CD8-positive, alpha-beta memory T cell (primary cell): ENCODE measurements around the gene SMARCA4. TPM values are rescaled to one million over a fixed set of nuclear protein-coding genes. Genes with fewer than 3 reads are reported as not detected.

ENCODE experiments used
- CTCF ChIA-PET: fragments of 350-600 bp; sonication (Branson Sonifier 250); formaldehyde crosslinking; loops from one replicate; lab custom pipeline; 2021; ENCODE audit warnings: antibody characterized with exemption; lab: Charles Lee
- POLR2A ChIA-PET: fragments of 350-600 bp; sonication (Branson Sonifier 250); formaldehyde crosslinking; loops from one replicate; lab custom pipeline; 2021; ENCODE audit warnings: antibody characterized with exemption; lab: Charles Lee
- DNase-seq, 5 donors: peaks; one replicate each; pipeline versions ENCODE4 v3.0.0 to v3.0.0-alpha.2; 2020 to 2022; ENCODE audit warnings: mixed read lengths in 1 of 5
- H3K27ac ChIP-seq: one replicate; pipeline ENCODE4 v1.7.0; 2013; ENCODE audit warnings: low read depth, mild to moderate bottlenecking, low read length, moderate library complexity
- H3K27me3 ChIP-seq: 2 replicates; pipeline ENCODE4 v1.7.0; 2013; ENCODE audit warnings: low read length, mild to moderate bottlenecking; ENCODE audit not compliant: insufficient read depth, poor library complexity, severe bottlenecking
- H3K36me3 ChIP-seq: 2 replicates; pipeline ENCODE4 v1.7.0; 2013; ENCODE audit warnings: mild to moderate bottlenecking, low read length, moderate library complexity; ENCODE audit not compliant: insufficient read depth
- H3K4me1 ChIP-seq: 2 replicates; pipeline ENCODE4 v1.7.0; 2013; ENCODE audit warnings: mild to moderate bottlenecking, low read length, moderate library complexity; ENCODE audit not compliant: insufficient read depth
- H3K4me3 ChIP-seq: 2 replicates; pipeline ENCODE4 v1.7.0; 2013; ENCODE audit warnings: mild to moderate bottlenecking, low read length
- H3K9me3 ChIP-seq: 2 replicates; pipeline ENCODE4 v1.7.0; 2013; ENCODE audit warnings: mild to moderate bottlenecking, low read length
- H3K27ac Mint-ChIP-seq, 8 donors: one replicate each; pipeline ENCODE4 v1.8.0; 2020 to 2021; ENCODE audit warnings: mixed read lengths in 8 of 8, mild to moderate bottlenecking in 6 of 8, inconsistent platforms in 3 of 8, moderate library complexity in 3 of 8
- H3K27me3 Mint-ChIP-seq, 2 donors: one replicate each; pipeline ENCODE4 v1.8.0; 2020 to 2021; ENCODE audit warnings: mixed read lengths in 2 of 2, mild to moderate bottlenecking in 1 of 2, moderate library complexity in 1 of 2
- H3K36me3 Mint-ChIP-seq, 3 donors: one replicate each; pipeline ENCODE4 v1.8.0; 2020 to 2021; ENCODE audit warnings: mixed read lengths in 3 of 3, inconsistent platforms in 1 of 3, mild to moderate bottlenecking in 1 of 3
- H3K4me1 Mint-ChIP-seq, 3 donors: one replicate each; pipeline ENCODE4 v1.8.0; 2020 to 2021; ENCODE audit warnings: mixed read lengths in 3 of 3, inconsistent platforms in 1 of 3, mild to moderate bottlenecking in 1 of 3
- H3K4me3 Mint-ChIP-seq, 7 donors: one replicate each; pipeline ENCODE4 v1.8.0; 2020 to 2021; ENCODE audit warnings: mixed read lengths in 7 of 7, mild to moderate bottlenecking in 6 of 7, moderate library complexity in 4 of 7, inconsistent platforms in 2 of 7
- H3K9me3 Mint-ChIP-seq, 5 donors: one replicate each; pipeline ENCODE4 v1.8.0; 2020 to 2022; ENCODE audit warnings: mixed read lengths in 5 of 5, mild to moderate bottlenecking in 3 of 5, moderate library complexity in 2 of 5, inconsistent platforms in 1 of 5
- polyA plus RNA-seq: library from polyadenylated mRNA; unstranded; fragments of 300-500 nt; fragmentation: Illumina TruSeq; gene quantifications from one replicate; pipeline ENCODE4 v1.2.3, GENCODE V29; 2021
- total RNA-seq, 2 experiments: library from RNA; stranded (reverse); gene quantifications; one replicate each; pipeline ENCODE4 v1.2.3, GENCODE V29; 2021

The SMARCA4 gene
- 100 to 1,000 TPM; 116 to 123 TPM for total RNA-seq
- 38.7 TPM for polyA plus RNA-seq

DNA sequence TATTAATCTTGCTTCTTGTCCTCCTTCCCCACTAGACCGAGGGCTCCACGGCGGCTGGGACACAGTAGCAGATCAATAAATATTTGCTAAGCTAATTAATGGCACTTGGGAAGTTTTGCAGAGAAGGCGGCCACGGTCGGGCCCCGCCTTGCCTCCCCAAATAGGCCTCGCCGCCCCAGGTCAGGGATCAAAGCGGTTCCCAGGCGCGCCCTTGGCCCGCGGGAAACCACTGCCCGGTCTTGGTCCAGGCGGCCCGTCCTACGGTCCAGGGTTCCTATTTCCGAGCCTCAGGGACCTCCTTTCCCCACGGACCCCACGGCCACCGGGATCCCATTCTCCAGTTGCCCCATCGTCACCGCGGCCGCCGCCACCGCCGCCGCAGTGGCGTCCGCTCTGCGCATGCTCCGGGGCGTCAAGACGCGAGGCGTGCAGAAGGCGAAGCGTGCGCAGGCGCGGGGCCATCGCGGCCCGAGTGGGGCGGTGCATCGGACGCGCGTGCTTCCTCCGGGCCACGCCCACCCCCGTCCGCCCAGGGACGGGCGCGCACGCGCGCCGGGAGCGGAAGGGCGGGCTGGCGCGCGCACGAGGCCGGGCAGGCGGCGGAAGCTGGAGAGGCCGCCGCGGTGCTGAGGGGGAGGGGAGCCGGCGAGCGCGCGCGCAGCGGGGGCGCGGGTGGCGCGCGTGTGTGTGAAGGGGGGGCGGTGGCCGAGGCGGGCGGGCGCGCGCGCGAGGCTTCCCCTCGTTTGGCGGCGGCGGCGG, at the start of gene SMARCA4:
SMARCA4 (plus strand) TSS at position 717 of the 759 bp plus-strand sequence. CDS start 23,122 bp downstream, outside the sequence.
- ChIA-PET CTCF (no interaction called here), POLR2A (interaction anchor here (0.6 to 1.1 kb wide), 3 partner anchors 35 to 195 kb away, joined by 3 read pairs; partner anchors contain the start of genes LDLR and SPC24)
- peak within 1 kb of the TSS; percentile 88 to 95 (median 90) for H3K4me3 Mint-ChIP-seq
- Histone ChIP-seq H3K4me3 (peak within 1 kb of the TSS; percentile 85), H3K27me3 (no peaks in the 10 kb centered on the region), H3K36me3 (no peaks in the 10 kb centered on the region), H3K27ac (peak within 1 kb of the TSS; percentile 79), H3K4me1 (peaks cover 32% of the 10 kb centered on the region), H3K9me3 (no peaks in the 10 kb centered on the region)
- peaks cover 0 to 5% (median 0%) of the 10 kb centered on the region in 3 donors for H3K36me3 Mint-ChIP-seq
- no peaks in the 10 kb centered on the region for H3K9me3 Mint-ChIP-seq
- DNase-seq, result peak; percentile 97 to 99 (median 99)
- H3K27me3 Mint-ChIP-seq, result no peaks in the 10 kb centered on the region
- H3K27ac Mint-ChIP-seq, result peak within 1 kb of the TSS; percentile 90 to 99 (median 94)
- H3K4me1 Mint-ChIP-seq, result peaks cover 30 to 48% (median 41%) of the 10 kb centered on the region in 3 donors

DNA sequence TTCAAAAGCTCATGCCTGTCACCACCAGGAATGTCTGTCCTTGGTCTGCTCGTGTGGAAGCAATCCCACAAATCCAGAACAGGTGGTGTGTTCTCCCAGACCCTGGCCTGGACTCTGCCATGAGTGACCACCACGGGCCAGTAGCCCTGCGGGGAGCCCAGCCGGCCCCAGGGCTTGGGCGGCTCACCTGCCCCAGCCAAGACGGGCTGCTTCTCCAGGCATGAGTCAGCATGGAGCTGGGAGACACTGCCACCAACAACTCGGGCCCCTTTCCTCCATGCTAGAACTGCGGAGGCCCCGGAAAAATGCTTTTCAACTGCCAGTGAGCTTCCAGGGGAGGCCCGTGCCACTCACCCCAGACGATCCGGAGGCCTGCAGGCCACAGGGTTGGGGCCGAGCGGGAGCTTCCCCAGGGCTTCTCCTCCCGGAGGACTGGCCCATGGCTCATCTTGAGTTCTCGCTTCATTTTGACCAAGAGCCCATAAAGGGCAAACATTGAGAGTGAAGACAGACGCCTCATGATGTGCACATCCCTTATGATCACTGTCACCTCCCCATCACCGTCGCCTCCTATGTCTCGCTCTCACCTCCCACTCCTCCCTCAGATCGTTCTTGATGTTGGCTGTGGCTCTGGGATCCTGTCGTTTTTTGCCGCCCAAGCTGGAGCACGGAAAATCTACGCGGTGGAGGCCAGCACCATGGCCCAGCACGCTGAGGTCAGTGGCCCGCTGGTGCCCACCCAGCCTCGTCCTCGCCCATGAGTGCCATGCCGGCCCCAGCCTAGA, 49.1 kb upstream of the SMARCA4 start:
- H3K36me3 ChIP-seq, result peaks cover 5% of the 10 kb centered on the region
- no peaks in the 10 kb centered on the region for H3K4me1 ChIP-seq
- Mint-ChIP-seq H3K36me3 (peaks cover 0 to 68% (median 2%) of the 10 kb centered on the region in 3 donors), H3K27ac (no peak overlapping the region), H3K4me1 (no peaks in the 10 kb centered on the region), H3K4me3 (no peak overlapping the region), H3K27me3 (no peaks in the 10 kb centered on the region), H3K9me3 (no peaks in the 10 kb centered on the region)
- H3K27ac ChIP-seq, result no peak overlapping the region
- H3K4me3 ChIP-seq, result no peak overlapping the region
- CTCF ChIA-PET, result no interaction called here
- no peak for DNase-seq
- H3K9me3 ChIP-seq, result no peaks in the 10 kb centered on the region
- no peaks in the 10 kb centered on the region for H3K27me3 ChIP-seq
- POLR2A ChIA-PET, result interaction anchor here (1.0 kb wide), 1 partner anchor 50 kb away, joined by 3 read pairs; no protein-coding TSS in a partner anchor

DNA sequence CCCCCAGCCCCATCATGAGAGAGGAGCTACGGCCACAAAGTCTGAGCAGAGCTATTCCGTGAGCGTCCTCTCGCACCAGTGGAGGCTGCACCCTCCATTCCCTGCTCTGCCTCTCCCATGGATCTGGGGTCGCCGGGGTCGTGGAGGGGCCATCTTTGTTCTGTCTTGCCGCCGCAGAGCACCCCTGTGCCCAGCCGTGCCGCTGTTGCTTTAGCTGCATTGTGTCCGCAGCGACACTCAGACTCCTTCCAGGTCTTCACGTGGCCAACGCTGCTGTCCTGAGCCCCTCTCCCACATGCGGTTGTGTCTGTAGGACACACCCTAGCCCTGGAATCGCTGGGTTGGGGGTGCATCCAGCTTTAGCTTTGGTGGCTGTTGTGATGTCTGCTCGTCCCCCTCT, 48.2 kb upstream of the SMARCA4 start:
- H3K9me3 ChIP-seq, result no peaks in the 10 kb centered on the region
- no peak overlapping the region for H3K27ac ChIP-seq
- no peaks in the 10 kb centered on the region for H3K4me1 ChIP-seq
- peak overlapping the region in 1 of 8 donors; percentile 41 for H3K27ac Mint-ChIP-seq
- no peaks in the 10 kb centered on the region for H3K27me3 ChIP-seq
- peaks cover 0 to 68% (median 2%) of the 10 kb centered on the region in 3 donors for H3K36me3 Mint-ChIP-seq
- POLR2A ChIA-PET, result interaction anchor here (1.0 kb wide), 1 partner anchor 49 kb away, joined by 3 read pairs; no protein-coding TSS in a partner anchor
- no peaks in the 10 kb centered on the region for H3K4me1 Mint-ChIP-seq
- CTCF ChIA-PET, result interaction anchor here (1.0 kb wide), 1 partner anchor 48 kb away, joined by 3 read pairs; no protein-coding TSS in a partner anchor
- H3K27me3 Mint-ChIP-seq, result no peaks in the 10 kb centered on the region
- no peak overlapping the region for H3K4me3 ChIP-seq
- H3K36me3 ChIP-seq, result peaks cover 5% of the 10 kb centered on the region
- no peak overlapping the region for H3K4me3 Mint-ChIP-seq
- H3K9me3 Mint-ChIP-seq, result no peaks in the 10 kb centered on the region
- no peak for DNase-seq

DNA sequence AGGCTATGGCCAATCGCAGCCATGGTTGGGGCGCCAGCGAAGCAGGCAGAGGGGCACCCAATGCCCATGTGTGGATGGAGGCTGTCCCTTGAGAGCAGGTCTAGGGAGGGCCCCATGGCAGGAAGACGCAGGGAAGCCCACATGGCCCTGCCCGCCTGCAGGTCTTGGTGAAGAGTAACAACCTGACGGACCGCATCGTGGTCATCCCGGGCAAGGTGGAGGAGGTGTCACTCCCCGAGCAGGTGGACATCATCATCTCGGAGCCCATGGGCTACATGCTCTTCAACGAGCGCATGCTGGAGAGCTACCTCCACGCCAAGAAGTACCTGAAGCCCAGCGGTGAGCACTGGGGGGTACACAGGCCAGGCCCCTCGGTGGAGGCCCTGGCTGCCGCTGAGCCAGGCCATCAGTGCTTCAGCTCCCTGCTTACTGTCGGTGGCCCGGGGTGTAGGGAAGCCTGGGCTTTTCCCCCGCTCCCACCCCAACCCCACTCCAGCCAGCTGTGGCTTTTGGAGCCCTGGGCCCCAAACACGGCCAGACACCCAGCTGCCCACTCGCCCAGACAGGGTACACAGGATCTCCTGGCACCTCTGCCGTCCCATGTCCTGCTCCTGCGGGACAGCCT, 47.0 kb upstream of the SMARCA4 start:
- no peak overlapping the region for H3K4me3 ChIP-seq
- no peaks in the 10 kb centered on the region for H3K27me3 Mint-ChIP-seq
- H3K27me3 ChIP-seq, result no peaks in the 10 kb centered on the region
- CTCF ChIA-PET, result interaction anchor here (1.0 to 1.6 kb wide), 2 partner anchors 22 to 49 kb away, joined by 3 to 4 read pairs; no protein-coding TSS in a partner anchor
- peaks cover 3% of the 10 kb centered on the region for H3K36me3 ChIP-seq
- no peak overlapping the region for H3K27ac Mint-ChIP-seq
- no peak overlapping the region for H3K4me3 Mint-ChIP-seq
- no peaks in the 10 kb centered on the region for H3K4me1 Mint-ChIP-seq
- no peaks in the 10 kb centered on the region for H3K4me1 ChIP-seq
- no peaks in the 10 kb centered on the region for H3K9me3 ChIP-seq
- H3K27ac ChIP-seq, result no peak overlapping the region
- H3K36me3 Mint-ChIP-seq, result peaks cover 0 to 62% (median 0%) of the 10 kb centered on the region in 3 donors
- DNase-seq, result no peak
- POLR2A ChIA-PET, result interaction anchor here (0.7 kb wide), 1 partner anchor 21 kb away, joined by 3 read pairs; no protein-coding TSS in a partner anchor
- no peaks in the 10 kb centered on the region for H3K9me3 Mint-ChIP-seq

DNA sequence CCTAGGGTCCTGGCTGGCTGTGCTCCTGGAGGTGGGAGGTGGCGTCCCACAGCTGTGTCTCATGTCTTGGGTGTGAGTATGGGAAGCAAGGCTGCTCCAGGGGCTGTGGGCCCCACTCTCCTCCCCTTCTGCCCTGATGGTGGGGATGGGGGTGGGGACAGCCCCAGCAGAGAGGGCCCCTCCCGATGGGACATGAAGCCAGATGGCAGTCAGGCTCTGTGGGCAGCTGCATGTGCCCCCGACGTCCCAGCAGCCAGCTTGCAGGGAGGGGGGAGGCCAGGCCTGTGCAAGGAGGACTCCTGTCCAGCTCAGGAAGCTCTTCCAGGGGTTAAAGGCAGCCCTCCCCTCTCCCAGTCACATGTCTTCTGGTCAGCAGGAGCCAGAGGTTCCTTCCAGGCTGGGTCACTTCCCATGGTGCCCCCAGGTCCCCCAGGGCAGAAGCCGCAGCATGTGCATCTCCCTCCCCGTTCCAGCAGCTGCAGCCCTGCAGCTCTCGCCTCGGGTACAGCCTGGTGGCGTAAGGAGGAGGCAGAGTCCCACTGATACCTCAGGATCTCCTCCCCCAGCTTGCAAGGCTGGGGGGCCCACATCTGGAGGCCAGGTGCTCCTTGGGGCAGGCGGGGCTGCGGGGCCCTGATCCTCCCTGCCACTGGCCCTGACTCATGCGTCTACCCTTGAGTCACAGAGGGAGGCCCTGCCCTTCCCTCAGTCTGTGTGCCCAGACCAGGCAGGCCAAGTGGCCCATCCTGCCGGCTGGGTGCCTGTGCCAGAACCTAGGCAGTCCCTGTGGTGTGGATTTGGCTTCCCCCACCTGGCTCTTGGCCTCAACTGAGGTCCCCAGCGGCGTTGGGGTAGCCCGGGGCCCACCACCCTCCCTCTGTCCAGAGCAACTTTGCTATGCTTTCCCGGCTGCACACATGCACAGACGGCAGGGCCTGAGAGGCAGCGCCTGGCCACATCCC, 45.4 kb upstream of the SMARCA4 start:
- Mint-ChIP-seq H3K9me3 (no peaks in the 10 kb centered on the region), H3K27me3 (no peaks in the 10 kb centered on the region), H3K27ac (no peak overlapping the region), H3K4me1 (no peaks in the 10 kb centered on the region), H3K36me3 (peaks cover 0 to 63% (median 4%) of the 10 kb centered on the region in 3 donors), H3K4me3 (no peak overlapping the region)
- ChIA-PET POLR2A (no interaction called here), CTCF (interaction anchor here (1.6 kb wide), 1 partner anchor 21 kb away, joined by 4 read pairs; no protein-coding TSS in a partner anchor)
- Histone ChIP-seq H3K27ac (no peak overlapping the region), H3K36me3 (no peaks in the 10 kb centered on the region), H3K4me1 (no peaks in the 10 kb centered on the region), H3K4me3 (no peak overlapping the region), H3K27me3 (no peaks in the 10 kb centered on the region), H3K9me3 (no peaks in the 10 kb centered on the region)
- DNase-seq, result peak in 1 of 5 donors; percentile 43

DNA sequence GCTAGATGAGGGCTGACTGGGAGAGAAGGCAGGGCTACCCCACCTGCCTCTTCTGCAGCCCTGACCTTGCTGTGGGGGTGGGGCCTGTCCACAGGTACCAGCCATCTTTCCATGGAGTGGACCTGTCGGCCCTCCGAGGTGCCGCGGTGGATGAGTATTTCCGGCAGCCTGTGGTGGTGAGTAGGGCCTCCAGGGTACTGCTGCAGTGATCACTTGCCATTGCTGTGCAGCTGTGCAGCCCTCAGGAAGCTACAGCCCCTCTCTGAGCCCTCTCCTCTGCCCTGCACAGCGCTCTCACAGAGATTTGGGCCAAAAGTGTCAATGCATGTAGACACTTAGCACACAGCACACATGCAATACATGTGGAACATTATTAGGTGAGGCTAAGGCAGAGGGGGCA, 44.2 kb upstream of the SMARCA4 start:
- Mint-ChIP-seq H3K9me3 (no peaks in the 10 kb centered on the region), H3K27ac (no peak overlapping the region), H3K4me1 (no peaks in the 10 kb centered on the region), H3K36me3 (peaks cover 0 to 68% (median 4%) of the 10 kb centered on the region in 3 donors), H3K27me3 (no peaks in the 10 kb centered on the region), H3K4me3 (no peak overlapping the region)
- DNase-seq, result peak in 1 of 5 donors; percentile 30
- H3K27ac ChIP-seq, result no peak overlapping the region
- POLR2A ChIA-PET, result no interaction called here
- CTCF ChIA-PET, result interaction anchor here (1.8 kb wide), 1 partner anchor 25 kb away, joined by 8 read pairs; no protein-coding TSS in a partner anchor
- no peaks in the 10 kb centered on the region for H3K9me3 ChIP-seq
- no peak overlapping the region for H3K4me3 ChIP-seq
- no peaks in the 10 kb centered on the region for H3K27me3 ChIP-seq
- H3K36me3 ChIP-seq, result no peaks in the 10 kb centered on the region
- H3K4me1 ChIP-seq, result no peaks in the 10 kb centered on the region

DNA sequence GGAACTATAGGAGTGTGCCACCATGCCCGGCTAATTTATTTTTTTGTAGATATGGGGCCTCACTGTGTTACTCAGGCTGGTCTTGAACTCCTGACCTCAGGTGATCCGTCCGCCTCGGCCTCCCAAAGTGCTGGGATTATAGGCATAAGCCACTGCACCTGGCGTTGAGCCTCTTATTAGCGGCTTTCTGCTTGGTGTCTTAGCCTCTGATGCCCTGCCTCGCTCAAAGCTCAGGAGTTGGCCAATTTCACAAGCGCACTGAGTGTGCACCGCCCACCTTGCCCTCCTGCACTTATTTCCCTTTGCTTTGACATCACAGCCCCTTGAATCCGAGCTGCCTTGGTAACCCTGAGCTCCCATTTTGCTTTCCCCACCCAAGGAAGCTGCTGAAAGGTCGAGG, 42.5 kb upstream of the SMARCA4 start:
- Histone ChIP-seq H3K9me3 (no peaks in the 10 kb centered on the region), H3K27ac (no peak overlapping the region), H3K4me1 (no peaks in the 10 kb centered on the region), H3K27me3 (no peaks in the 10 kb centered on the region), H3K4me3 (no peak overlapping the region), H3K36me3 (no peaks in the 10 kb centered on the region)
- ChIA-PET CTCF (no interaction called here), POLR2A (no interaction called here)
- no peaks in the 10 kb centered on the region for H3K4me1 Mint-ChIP-seq
- no peaks in the 10 kb centered on the region for H3K9me3 Mint-ChIP-seq
- DNase-seq, result no peak
- no peaks in the 10 kb centered on the region for H3K27me3 Mint-ChIP-seq
- H3K4me3 Mint-ChIP-seq, result no peak overlapping the region
- no peak overlapping the region for H3K27ac Mint-ChIP-seq
- peaks cover 0 to 67% (median 6%) of the 10 kb centered on the region in 3 donors for H3K36me3 Mint-ChIP-seq
